GM18867 (cell line): ENCODE measurements around the gene PARL.
"Not testable (repeated sequence)": the region's sequence is repeated elsewhere in the genome, so short reads cannot be mapped to it uniquely, and the experiment has no call there.

ENCODE experiments used
- ATAC-seq: cut with Tn5 transposase; IDR thresholded peaks from one replicate; pipeline ENCODE4 v1.9.1; 2021; ENCODE audit warnings: mild to moderate bottlenecking, moderate library complexity; ENCODE audit not compliant: unreplicated experiment

Gene PARL

DNA sequence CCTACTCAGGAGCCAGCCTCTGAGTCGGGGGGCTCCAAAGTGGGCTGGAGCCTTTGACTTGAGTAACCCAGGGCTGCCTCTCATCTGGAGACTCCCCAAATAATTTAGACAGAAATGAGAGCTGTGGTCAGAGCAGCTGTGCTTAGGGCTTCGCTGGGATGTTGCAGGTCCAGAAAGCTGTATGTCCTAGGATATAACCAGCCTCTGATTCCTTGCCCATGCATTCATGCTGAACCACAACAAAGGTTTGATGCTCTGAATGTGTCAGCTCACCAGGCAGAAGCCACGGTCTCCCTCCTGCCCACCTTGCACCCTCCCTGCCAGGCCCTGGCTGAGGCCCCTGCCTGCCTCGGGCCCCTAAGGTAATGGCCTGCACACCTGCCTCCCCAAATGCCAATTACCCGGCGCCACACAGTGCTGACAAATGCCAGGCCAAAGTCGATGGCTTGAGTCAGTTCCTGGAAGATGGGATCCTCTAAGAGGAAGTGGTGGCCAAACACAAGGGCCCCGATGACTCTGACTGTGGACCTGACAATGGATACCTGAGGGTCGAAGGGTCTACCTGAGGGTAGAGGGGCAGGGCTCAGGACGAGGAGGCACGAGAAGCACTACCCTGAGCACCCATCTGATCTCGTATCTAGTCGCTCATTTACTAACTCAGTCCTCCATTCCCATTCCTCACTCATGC is 21.7 kb upstream of the PARL start:
- ATAC-seq, result no peak

DNA sequence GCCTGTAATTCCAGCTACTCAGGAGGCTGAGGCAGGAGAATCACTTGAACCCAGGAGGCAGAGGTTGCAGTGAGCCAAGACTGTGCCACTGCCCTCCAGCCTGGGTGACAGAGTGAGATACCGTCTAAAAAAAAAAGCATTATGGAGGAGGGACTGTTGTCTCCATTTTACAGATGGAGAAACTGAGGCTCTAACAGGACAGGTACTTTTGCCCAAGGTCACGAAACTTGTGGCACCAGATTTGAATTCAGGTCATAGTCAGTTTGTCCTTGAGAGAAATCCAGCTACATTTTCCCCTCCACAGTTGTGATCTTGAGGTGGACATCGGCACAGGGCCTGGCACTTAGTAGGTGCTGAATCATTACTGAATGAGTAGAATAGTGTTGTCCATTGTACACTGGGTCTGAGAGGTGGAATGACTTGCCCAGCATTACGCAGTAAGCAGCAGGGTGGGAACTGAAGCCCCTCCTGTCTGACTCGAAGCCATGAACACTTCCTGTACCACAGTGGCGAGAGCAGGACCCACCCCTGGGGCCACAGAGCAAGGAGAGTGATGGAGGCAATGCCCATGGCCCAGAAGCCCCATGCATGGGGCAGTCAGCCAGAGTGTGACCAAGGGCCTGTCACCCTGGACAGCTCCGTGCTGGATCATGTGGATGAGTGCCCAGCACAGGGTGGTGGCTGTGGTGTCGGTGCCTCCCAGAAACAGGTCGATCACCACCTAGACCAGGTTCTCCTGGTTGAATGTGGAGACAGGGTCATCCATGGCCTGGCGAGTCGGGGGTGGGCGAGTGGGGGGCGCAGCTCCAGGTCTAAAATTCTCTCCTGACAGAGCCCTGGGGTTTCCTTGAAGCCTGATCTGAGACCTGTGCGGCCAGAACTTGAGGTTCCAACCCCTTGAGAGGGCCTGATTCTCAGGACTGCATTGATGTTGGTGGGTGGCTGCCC is 20.4 kb upstream of the PARL start:
- no peak for ATAC-seq

DNA sequence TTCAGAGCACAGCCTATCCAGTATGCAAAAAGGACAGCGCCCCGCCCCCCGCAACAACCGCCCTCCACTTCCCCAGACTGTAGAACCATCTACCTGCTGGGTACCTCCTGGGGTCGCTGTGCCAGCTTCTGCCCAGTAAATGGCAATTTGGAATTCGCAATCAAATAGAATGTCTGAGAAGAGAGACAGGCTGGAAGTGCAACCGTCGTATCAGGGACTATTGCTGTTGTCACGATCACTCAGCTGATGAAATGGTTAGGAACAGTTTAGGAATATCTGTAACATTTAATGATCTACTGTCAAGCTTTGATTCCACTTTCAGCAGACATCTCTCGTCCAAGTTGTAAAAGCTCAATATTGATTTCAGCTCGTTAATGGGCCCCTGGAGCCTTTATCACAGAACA is 13.3 kb upstream of the PARL start:
- no peak for ATAC-seq

DNA sequence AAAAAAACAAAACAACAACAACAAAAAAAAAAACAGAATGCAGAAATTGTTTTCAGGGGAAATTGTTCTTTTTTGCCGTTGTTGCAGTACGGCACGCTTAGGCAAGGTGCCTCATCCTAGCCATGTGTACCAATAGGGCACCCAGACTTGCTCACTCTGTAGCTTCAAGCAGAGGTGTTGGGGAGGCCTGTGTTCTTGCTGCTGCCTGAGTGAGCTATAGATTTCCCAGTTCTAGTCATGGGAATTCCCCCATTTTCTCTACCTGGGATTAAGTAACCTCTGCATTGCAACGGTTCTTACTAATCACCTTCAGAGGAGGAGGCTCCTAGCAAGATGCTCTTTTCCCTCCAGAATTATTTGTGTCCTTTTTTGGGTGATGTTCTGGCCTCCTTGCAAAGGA is 12.9 kb upstream of the PARL start:
- no peak for ATAC-seq

DNA sequence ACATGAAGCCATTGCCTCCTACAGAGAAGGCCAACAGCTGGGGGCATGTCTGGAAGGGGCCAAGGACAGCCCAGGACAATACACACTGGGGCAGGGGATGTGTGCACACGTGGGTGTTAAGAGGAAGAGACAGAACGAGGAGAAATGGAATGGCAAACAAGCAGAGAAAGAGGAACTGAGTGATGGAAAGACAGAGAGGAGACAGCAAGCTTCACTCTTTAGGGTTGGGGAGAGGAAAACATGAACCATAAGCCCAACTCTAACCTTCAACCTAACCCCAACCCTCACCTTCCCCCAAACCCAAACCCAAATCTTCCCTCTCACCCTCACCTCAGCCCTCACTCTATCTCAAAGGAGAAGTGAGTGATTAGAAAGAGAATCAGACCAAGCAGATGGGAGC is 11.9 kb upstream of the PARL start:
- ATAC-seq, result no peak

DNA sequence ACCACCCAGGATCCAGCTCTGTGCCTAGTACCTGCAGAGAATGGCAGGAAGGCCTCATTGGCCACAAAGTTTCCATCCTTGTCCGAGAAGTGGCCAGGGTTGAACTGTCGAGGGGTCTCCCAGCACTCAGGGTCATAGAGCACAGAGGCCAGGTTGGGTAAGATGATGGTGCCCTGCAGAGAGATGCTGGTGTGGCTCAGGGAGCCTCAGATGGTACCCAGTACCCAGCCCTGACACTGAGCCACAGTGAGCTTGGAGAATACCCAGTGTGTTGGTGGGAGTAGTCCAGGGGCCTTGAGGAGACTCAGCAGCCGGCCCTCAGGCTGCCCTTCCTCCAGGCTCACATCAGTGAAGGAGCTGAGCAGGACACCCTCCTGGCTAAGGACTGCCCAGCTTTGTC is 11.5 kb upstream of the PARL start:
- ATAC-seq, result no peak

DNA sequence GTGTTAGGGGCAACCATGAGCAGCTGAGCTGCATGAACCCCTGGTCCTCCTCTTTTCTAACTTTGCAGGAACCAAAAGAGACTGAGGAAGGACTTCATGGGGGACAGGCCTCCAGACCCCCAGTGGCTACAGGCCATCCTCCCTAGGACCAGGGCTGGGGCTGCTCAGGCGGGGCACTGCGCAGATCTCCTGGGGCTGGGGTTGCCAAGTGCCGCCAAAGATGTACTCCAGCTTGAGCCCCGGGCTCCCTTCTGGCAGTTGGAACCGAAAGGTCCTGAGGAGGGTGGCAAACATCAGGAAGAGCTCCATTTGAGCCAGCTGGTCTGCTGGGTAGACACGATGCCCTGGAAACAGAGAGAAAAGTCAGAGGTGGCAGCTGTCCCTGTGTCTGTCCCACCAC is 11.1 kb upstream of the PARL start:
- no peak for ATAC-seq

DNA sequence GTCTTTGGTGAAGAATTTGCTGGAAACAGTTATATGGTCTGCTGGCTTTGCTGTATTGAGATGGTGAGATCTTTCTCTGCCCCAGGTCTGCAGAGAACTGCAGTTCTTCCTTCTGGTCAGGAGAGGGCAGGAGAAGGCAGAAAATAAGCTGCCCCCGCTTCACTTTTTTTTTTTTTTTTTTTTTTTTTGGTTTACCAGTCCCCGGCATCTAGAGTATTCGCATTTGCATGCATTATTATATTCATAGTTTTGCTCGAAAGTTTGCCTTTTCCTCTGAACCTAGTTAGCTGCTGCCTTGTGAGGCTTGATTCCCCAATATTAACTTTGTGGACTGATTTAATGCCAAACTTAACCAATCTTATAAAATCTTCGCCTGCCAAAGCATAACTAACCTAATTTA is 10.6 kb upstream of the PARL start:
- ATAC-seq, result peak; percentile 56

DNA sequence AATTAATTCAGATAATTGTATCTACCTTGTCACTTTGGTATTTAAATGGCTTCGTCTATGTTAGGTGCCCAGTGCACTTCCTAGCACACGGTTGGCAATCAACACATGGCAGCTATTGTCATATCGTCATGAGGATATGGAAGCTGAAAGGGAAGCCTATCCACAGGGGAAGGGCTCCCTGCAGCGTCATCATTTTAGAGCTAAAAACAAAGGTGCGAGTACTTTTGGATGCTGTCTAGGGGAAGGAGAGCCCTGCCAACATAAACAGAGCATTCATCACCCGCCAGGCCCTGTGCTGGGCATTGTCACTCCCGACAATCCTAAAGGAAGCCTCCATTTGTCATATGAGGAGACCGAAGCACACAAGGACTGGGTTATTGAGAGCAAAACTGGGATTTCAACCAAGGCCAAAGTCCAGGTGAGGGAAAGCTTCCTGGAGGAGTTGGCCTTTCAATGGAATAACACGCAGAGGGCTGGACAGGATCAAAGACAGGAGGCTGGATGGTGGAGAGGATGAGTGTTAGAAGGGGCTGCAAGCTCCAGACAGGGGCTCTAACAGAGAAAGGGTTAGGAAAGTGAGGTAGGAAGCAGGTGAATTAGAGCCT is 8.0 kb upstream of the PARL start:
- ATAC-seq, result no peak

DNA sequence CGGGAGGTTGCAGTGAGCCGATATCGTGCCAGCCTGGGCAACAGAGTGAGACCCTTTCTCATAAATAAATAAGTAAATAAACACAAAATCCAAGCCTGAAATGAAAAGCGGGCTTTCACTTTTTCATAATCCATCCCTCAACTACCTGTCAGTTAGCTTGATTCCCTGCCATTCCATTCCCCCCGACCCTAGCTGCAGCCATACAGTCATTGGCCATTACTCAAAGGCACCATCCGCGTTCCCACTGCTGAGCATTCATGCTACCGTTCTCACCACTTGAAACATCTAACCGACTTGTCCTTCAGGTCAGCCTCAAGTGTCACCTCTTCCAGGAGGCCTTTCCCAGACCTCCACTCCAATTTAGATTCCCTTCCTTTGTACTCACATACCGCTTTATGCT is 1.1 kb upstream of the PARL start:
- no peak for ATAC-seq

DNA sequence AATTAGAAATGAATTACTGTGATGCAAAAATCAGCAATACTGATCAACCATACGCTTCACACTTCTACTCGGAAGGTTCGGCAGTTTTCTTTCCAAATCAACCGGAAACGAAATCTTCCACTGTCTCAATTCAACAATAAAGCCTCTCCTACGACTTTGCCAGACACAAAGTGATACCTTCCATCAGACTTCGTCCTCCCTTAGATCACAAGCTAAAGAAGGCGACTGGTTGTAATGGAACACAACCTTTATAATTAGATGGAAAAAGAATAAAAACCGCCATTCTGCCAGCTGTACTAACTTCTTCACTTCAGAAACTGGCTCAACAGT is 618 bp downstream of the PARL start:
- ATAC-seq, result no peak

DNA sequence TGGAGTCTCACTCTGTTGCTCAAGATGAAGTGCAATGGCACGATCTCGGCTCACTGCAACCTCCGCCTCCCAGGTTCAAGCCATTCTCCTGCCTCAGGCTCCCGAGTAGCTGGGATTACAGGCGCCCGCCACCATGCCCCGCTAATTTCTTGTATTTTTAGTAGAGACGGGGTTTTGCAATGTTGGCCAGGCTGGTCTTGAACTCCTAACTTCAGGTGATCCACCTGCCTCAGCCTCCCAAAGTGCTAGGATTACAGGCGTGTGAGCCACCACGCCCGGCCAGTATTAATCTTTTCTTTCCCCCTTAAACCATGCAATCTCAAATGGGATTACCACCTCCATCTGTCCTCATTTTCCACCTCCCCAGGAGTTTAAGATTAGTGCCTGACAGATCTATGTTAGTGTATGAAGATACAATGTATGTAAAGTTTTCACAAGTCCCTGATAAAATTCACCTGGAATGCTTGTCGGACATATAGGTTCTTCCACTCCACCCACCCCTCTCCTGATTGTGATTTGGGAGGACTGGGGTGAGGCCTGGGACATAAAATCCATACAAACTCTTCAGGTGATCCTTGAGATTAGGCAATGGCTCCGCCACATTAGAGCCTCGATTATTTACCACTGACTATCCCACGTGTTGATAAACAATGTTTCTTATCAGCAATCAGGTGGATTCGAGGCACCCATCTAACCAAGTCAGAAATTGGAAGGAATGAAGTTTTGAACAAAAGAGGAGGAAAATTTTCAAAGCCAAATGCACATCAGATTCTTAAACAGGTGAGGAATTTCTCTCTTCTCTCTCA is 1.2 kb downstream of the PARL start:
- no peak for ATAC-seq

DNA sequence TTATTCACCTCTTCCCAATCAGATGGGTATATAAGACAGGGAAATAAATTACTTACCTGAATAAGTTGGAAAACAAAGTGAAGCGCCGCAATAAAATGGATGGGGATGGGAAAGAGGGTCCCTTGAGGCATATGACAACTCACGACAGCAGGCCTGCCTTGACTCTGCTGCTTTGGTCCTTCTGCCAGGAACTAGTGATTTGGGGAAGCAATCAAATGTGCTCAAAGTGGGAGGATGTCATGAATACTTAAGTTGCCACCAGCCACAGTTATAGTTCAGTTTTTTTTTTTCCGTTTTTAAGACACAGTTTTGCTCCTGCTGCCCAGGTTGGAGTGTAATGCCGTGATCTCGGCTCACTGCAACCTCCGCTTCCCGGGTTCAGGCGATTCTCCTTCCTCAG is 4.6 kb downstream of the PARL start:
- no peak for ATAC-seq

DNA sequence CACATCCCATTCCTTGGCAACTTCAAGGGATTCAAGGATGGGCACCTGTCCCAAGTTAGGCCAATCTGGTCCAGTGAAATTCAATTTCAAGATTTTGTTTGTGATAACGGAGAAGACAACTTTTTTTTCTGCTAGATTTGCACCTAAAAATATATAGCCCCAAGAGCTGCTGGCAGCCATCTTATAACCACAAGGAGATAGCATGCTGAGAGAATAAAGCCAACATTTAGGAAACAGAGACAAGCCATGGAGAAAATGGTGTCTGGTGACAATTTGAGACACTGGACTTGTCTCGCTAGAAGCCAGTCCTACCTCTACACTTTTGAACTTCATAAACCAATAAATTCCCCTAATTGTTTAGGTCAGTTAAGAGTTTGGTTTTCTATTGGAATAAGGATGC is 5.4 kb downstream of the PARL start:
- ATAC-seq, result no peak

DNA sequence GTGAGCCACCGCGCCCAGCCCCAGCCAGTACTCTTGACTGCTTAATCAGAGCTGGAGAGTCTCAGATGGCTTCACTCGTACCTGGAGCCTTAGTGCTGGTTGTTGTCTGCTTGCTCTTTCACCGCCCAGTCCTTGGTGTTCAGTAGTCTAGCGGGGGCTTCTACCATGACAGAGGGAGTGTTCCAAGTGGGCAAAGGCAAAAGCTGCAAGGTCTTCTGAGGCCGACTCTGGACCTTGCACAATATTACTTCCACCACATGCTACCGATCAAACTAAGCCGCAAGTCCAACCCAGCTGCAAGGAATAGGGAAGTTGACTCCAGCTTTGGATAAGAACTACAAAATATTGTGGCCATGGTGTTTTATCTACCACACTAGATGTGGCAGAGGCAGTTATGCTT is 6.6 kb downstream of the PARL start:
- ATAC-seq, result no peak

DNA sequence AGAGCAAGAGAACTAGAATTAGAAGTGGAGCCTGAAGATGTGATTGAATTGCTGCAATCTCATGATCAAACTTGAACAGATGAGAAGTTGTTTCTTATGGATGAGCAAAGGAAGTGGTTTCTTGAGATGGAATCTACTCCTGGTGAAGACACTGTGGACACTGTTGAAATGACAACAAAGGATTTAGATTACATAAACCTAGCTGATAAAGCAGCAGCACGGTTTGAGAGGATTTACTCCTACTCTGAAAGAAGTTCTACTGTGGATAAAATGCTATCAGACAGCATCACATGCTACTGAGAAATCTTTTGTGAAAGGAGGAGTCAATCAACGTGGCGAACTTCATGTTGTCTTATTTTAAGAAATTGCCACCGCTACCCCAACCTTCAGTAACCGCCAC is 7.5 kb downstream of the PARL start:
- not testable (repeated sequence) for ATAC-seq

DNA sequence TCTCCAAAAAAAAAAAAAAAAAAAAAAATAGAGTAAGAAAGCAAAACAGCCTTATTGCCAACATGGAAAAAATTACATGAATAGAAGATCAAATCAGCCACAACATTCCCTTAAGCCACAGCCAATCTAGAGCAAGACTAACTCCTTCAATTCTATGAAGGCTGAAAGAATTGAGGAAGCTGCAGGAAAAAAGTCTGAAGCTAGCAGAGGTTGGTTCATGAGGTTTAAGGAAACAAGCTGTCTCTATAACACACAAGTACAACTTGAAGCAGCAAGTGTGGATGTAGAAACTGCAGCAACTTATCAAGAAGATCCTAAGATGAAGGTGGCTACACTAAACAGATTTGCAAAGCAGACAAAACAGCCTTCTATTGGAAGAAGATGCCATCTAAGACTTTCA is 9.3 kb downstream of the PARL start:
- ATAC-seq, result no peak

DNA sequence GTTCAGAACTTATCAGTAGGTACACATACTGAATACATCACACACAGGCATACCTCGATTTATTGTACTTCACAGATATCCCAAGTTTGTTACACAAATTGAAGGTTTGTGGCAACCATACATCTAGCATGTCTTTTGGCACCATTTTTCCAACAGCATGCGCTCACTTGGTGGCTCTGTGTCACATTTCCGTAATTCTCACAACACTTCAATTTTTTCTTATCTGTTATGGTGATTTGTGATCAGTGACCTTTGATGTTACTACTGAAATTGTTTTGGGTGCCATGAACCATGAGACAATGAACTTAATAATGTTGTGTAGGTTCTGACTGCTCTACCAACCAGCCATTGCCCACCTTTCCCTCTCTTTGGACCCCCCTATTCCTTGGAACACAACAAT is 10.8 kb downstream of the PARL start:
- ATAC-seq, result no peak

DNA sequence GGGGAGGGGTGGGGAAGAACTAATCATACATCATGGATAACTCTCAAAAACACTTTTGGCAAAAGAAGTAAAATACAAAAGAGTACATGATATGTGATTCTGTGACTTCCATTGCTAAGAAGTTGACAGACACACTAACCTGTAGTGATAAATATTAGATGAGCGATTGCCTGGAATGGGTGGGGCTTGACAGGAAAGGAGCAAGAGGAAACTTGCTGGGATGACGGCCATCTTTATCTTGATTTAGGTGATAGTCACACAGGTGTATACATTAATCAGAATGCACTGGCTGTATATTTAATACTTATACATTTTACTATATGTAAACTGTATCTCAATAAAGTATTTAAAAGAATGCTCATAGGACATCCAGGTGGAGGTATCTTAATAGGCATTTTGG is 13.1 kb downstream of the PARL start:
- no peak for ATAC-seq

DNA sequence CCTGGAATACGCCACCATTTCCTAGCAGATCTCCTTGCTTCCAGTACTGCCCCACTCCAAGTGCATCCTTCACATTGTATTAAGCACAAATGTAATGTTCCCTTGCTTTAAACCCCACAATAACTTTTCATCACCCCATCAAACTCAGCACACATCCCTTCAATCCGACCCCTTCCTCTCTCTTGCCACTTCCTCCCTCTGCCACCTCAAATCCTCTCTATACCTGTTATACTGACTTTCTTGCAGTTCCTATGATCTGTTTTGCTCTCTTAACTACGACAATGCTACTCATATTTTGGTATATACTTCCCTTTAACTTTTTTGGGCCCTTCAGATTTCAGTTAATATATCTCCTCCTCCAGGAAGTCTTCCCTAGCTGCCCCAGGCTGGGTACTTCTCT is 14.1 kb downstream of the PARL start:
- no peak for ATAC-seq

DNA sequence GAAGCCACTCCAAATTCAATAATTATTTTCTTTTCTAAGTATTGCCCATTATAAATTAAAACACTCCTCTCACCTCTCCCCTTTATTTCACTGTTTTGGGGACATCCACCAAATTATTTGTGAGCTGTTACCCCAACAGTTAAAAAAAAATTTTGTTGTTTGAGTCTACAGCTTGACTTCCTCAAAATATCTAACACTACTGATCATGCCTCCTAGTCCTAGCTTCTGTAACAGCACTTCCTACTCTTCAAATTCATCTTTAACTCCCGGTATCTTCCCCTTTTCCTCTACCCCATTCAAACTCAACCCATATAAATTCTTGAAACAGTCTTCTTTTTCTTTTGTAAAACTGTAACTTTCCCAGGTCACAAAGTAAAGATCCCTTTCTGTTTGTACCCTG is 15.9 kb downstream of the PARL start:
- ATAC-seq, result no peak
